Karpas-422 (cell line): ENCODE results near the gene ADGRG6. TPM values are rescaled to one million over a fixed set of nuclear protein-coding genes. Genes with fewer than 3 reads are reported as not detected.
"Not testable (repeated sequence)": the region's sequence is repeated elsewhere in the genome, so short reads cannot be mapped to it uniquely, and the experiment has no call there.

Experiments
- DNase-seq: peaks from one replicate; pipeline ENCODE4 v3.0.0-alpha.2; 2015
- H2AFZ ChIP-seq: fragments of 200-600 bp; sonication (generic); 2 replicates; pipeline ENCODE4 v1.6.1; 2014; ENCODE audit warnings: antibody characterized with exemption, low read length, mixed read lengths
- H3K27ac ChIP-seq: fragments of 200-600 bp; sonication (generic); 2 replicates; pipeline ENCODE4 v1.5.1; 2014; ENCODE audit warnings: mild to moderate bottlenecking, low read length, moderate library complexity
- H3K27me3 ChIP-seq: fragments of 200-600 bp; sonication (generic); 2 replicates; pipeline ENCODE4 v1.6.1; 2014; ENCODE audit warnings: low read length, mixed read lengths
- H3K36me3 ChIP-seq: fragments of 200-600 bp; sonication (generic); 2 replicates; pipeline ENCODE4 v1.6.1; 2014; ENCODE audit warnings: low read length, mixed read lengths; ENCODE audit not compliant: insufficient read depth
- H3K4me1 ChIP-seq: fragments of 200-600 bp; sonication (generic); 2 replicates; pipeline ENCODE4 v1.6.1; 2014; ENCODE audit warnings: mild to moderate bottlenecking, low read length, mixed read lengths
- H3K4me2 ChIP-seq: fragments of 200-600 bp; sonication (generic); 2 replicates; pipeline ENCODE4 v1.6.1; 2014; ENCODE audit warnings: low read length, low read depth, mild to moderate bottlenecking; ENCODE audit not compliant: poor library complexity, severe bottlenecking
- H3K4me3 ChIP-seq: fragments of 200-600 bp; sonication (generic); 2 replicates; pipeline ENCODE4 v1.5.1; 2014; ENCODE audit warnings: mild to moderate bottlenecking, antibody characterized with exemption, low read length, mixed read lengths
- H3K79me2 ChIP-seq: fragments of 200-600 bp; sonication (generic); 2 replicates; pipeline ENCODE4 v1.6.1; 2014; ENCODE audit warnings: mild to moderate bottlenecking, low read length, mixed read lengths
- H3K9ac ChIP-seq: fragments of 200-600 bp; sonication (generic); 2 replicates; pipeline ENCODE4 v1.6.0; 2014; ENCODE audit warnings: low read length
- H3K9me2 ChIP-seq: fragments of 200-600 bp; sonication (generic), shearing (Covaris generic); replicated peaks from 2 replicates; pipeline ENCODE4 v1.6.0; 2014; ENCODE audit warnings: mild to moderate bottlenecking, low read length, moderate library complexity; ENCODE audit not compliant: insufficient read depth
- H3K9me3 ChIP-seq: fragments of 300-700, 200-600 bp; sonication (generic); 2 replicates; pipeline ENCODE4 v1.6.1; 2014; ENCODE audit warnings: low read length, mixed read lengths
- H4K20me1 ChIP-seq: fragments of 200-600 bp; sonication (generic); 2 replicates; pipeline ENCODE4 v1.6.1; 2014; ENCODE audit warnings: mild to moderate bottlenecking, antibody characterized with exemption, low read length, low read depth; ENCODE audit not compliant: insufficient read depth
- total RNA-seq: library from RNA; depleted of rRNA; stranded (reverse); fragments of >200 nt; shearing (Covaris generic); gene quantifications from 2 replicates; pipeline ENCODE4 v1.2.3, GENCODE V29; 2014; ENCODE audit warnings: low replicate concordance

Gene ADGRG6
- total RNA-seq, 1 experiment from 2014 or later = not detected

DNA sequence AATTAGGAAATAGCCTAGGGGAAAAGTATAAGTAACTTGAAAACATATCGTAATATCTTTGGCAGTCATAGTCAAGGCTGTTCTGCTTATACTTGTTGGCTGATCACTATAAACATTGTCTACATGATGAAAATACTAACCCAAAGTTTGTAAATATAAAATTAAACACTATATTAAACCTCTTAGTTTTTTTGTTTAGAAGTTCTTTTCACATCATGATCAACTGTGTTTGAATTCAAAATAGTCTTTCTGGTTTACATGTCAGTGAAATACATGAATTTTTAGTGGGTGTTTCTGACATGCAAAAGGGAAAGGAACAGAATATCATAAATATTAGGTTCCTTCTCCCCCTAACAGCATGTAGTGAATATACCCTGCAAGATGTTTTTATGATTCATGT is 43.5 kb downstream of the ADGRG6 start:
- H3K4me3 ChIP-seq = no peak overlapping the region
- H3K36me3 ChIP-seq = no peaks in the 10 kb centered on the region

GRCh38 chr6:142346166-142346565 is 44.4 kb downstream of the ADGRG6 start:
- H4K20me1 ChIP-seq, H3K9me3 ChIP-seq, H3K9me2 ChIP-seq, H3K4me2 ChIP-seq, H3K27me3 ChIP-seq, H3K4me3 ChIP-seq, H3K27ac ChIP-seq, H2AFZ ChIP-seq, H3K36me3 ChIP-seq, H3K79me2 ChIP-seq, H3K4me1 ChIP-seq, H3K9ac ChIP-seq, DNase-seq: not testable (repeated sequence)

More for the DNA sequence above, 43.5 kb downstream of the ADGRG6 start:
- H3K79me2 ChIP-seq = no peaks in the 10 kb centered on the region
- H3K9ac ChIP-seq = no peak overlapping the region
- no peak overlapping the region for H3K27ac ChIP-seq
- DNase-seq = no peak
- no peak overlapping the region for H3K4me2 ChIP-seq
- no peaks in the 10 kb centered on the region for H3K27me3 ChIP-seq
- H3K4me1 ChIP-seq = no peaks in the 10 kb centered on the region
- H3K9me3 ChIP-seq = no peaks in the 10 kb centered on the region
- H3K9me2 ChIP-seq = no peaks in the 10 kb centered on the region
- H2AFZ ChIP-seq = no peak overlapping the region
- H4K20me1 ChIP-seq = no peaks in the 10 kb centered on the region

GRCh38 chr6:142349215-142349823 is 47.5 kb downstream of the ADGRG6 start:
- Histone ChIP-seq H3K9ac (no peak overlapping the region), H3K36me3 (no peaks in the 10 kb centered on the region), H2AFZ (no peak overlapping the region), H3K27ac (no peak overlapping the region), H3K27me3 (no peaks in the 10 kb centered on the region), H3K4me3 (no peak overlapping the region), H4K20me1 (no peaks in the 10 kb centered on the region), H3K9me2 (no peaks in the 10 kb centered on the region), H3K79me2 (no peaks in the 10 kb centered on the region), H3K9me3 (no peaks in the 10 kb centered on the region), H3K4me1 (no peaks in the 10 kb centered on the region), H3K4me2 (no peak overlapping the region)
- DNase-seq = no peak

DNA sequence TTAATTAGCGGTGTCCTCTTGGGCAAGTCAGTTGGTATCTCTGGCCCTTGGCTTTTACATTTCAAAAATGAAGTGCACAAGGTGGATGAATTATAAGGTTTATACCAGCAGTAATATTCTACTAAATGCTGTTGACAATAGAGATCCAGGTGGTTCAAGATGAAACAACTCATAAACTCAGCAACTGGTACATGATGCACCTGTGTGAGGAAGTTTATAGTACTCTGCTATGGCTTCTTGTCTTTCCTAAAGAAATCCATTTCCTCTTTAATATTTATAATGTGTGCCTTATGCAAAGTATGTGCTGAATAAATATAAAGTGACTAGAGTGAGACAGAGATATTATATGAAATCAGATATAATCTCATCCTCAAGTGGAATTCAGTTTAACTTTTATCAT is 48.5 kb downstream of the ADGRG6 start:
- Histone ChIP-seq H3K4me3 (no peak overlapping the region), H3K4me2 (no peak overlapping the region), H3K9me2 (no peaks in the 10 kb centered on the region), H3K9me3 (no peaks in the 10 kb centered on the region), H3K4me1 (no peaks in the 10 kb centered on the region), H3K9ac (no peak overlapping the region), H3K79me2 (no peaks in the 10 kb centered on the region), H3K36me3 (no peaks in the 10 kb centered on the region), H3K27me3 (no peaks in the 10 kb centered on the region), H4K20me1 (no peaks in the 10 kb centered on the region), H2AFZ (no peak overlapping the region), H3K27ac (no peak overlapping the region)
- DNase-seq = no peak

GRCh38 chr6:142353690-142354089 is 51.9 kb downstream of the ADGRG6 start:
- H3K27me3 ChIP-seq = no peaks in the 10 kb centered on the region
- no peaks in the 10 kb centered on the region for H3K9me2 ChIP-seq
- H2AFZ ChIP-seq = no peak overlapping the region
- H4K20me1 ChIP-seq = no peaks in the 10 kb centered on the region
- H3K79me2 ChIP-seq = no peaks in the 10 kb centered on the region
- no peaks in the 10 kb centered on the region for H3K9me3 ChIP-seq
- no peak overlapping the region for H3K4me3 ChIP-seq
- no peak overlapping the region for H3K27ac ChIP-seq
- no peak overlapping the region for H3K4me2 ChIP-seq
- H3K36me3 ChIP-seq = no peaks in the 10 kb centered on the region
- H3K4me1 ChIP-seq = peaks cover 8% of the 10 kb centered on the region
- no peak for DNase-seq
- no peak overlapping the region for H3K9ac ChIP-seq

GRCh38 chr6:142354650-142355049 is 52.8 kb downstream of the ADGRG6 start:
- Histone ChIP-seq H3K9me3 (no peaks in the 10 kb centered on the region), H3K4me1 (peaks cover 8% of the 10 kb centered on the region), H3K4me2 (no peak overlapping the region), H3K9ac (no peak overlapping the region), H4K20me1 (no peaks in the 10 kb centered on the region), H2AFZ (no peak overlapping the region), H3K9me2 (no peaks in the 10 kb centered on the region), H3K27ac (no peak overlapping the region), H3K4me3 (no peak overlapping the region), H3K27me3 (no peaks in the 10 kb centered on the region), H3K36me3 (no peaks in the 10 kb centered on the region), H3K79me2 (no peaks in the 10 kb centered on the region)
- DNase-seq = no peak

DNA sequence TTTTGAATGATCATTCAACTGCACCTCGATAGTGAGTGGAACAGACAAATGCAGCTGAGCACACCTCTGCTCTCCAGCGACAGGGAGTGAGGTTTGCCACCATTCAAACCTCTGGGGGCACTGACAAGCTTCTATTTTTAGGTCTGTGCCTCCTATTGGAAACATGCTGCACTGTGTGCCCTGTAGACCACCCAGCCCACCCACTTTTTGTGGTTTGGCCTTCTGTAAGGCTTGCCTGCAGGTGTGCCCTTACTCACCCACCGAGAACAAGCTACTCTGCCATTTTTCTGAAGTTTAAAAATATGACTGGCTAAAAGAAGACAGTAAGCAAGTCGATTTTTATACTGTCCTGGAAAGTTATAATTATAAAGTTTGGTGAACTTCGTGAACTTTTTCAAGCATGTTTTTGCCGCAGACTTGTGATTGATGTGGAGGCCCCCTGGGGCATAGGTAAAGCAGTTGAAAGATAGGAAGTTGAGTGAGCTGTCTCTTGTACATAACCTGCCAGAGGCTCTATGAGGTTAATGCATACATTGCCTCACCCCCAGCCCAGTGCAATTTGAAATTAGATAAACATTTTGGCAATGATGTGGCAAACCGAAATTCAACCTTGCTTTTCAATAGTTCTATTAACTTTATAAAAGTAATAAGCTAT is 53.8 kb downstream of the ADGRG6 start:
- peaks cover 8% of the 10 kb centered on the region for H3K4me1 ChIP-seq
- no peaks in the 10 kb centered on the region for H3K27me3 ChIP-seq
- no peaks in the 10 kb centered on the region for H3K36me3 ChIP-seq
- H3K9me3 ChIP-seq = no peaks in the 10 kb centered on the region
- H3K4me3 ChIP-seq = no peak overlapping the region
- no peak overlapping the region for H3K27ac ChIP-seq
- H3K9me2 ChIP-seq = no peaks in the 10 kb centered on the region
- no peak overlapping the region for H3K4me2 ChIP-seq
- no peak overlapping the region for H3K9ac ChIP-seq
- H2AFZ ChIP-seq = no peak overlapping the region
- H4K20me1 ChIP-seq = no peaks in the 10 kb centered on the region
- DNase-seq = no peak
- H3K79me2 ChIP-seq = no peaks in the 10 kb centered on the region

DNA sequence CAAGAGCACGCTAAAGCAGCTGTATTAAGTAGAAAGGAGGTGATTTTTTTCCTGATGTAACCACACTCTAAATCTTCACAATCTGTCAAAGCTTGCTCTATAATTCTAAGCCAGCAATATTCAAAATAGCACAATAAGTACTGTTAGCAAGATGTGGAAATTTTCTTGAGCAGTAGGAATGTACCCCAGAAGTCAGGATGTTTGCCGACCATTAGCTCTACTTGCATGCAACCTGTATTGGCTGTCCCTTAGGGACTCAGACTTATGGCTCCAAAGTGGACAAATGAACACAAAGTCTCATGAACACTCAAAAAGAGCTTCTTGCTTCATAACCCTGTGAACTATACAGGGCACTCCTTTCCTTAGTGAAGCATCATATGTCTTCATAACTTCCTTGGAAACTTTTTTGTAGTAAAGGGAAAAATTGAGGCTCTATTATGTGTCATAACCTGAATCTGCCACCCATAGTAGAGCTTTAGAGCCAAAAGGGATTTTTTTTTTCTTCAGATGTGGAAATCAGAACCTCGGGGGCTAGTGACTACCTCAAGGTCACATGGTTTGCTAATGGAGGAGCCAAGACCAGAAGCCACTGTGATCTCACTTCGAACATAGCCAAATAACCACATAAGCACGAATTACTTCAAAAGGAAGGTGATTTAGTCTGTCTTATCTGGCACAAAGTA is 54.5 kb downstream of the ADGRG6 start:
- no peaks in the 10 kb centered on the region for H3K36me3 ChIP-seq
- H3K9me3 ChIP-seq = no peaks in the 10 kb centered on the region
- no peaks in the 10 kb centered on the region for H4K20me1 ChIP-seq
- no peak overlapping the region for H3K9ac ChIP-seq
- H3K4me2 ChIP-seq = no peak overlapping the region
- no peaks in the 10 kb centered on the region for H3K79me2 ChIP-seq
- no peak for DNase-seq
- H3K27me3 ChIP-seq = no peaks in the 10 kb centered on the region
- peaks cover 8% of the 10 kb centered on the region for H3K4me1 ChIP-seq
- H3K27ac ChIP-seq = no peak overlapping the region
- no peak overlapping the region for H3K4me3 ChIP-seq
- no peaks in the 10 kb centered on the region for H3K9me2 ChIP-seq
- H2AFZ ChIP-seq = no peak overlapping the region
